H9 (cell line): ENCODE measurements around the gene TRIM7. TPM values are rescaled to one million over a fixed set of nuclear protein-coding genes. Genes with fewer than 3 reads are reported as not detected.
"Not testable (repeated sequence)": the region's sequence is repeated elsewhere in the genome, so short reads cannot be mapped to it uniquely, and the experiment has no call there.

Source experiments
- DNase-seq: peaks from one replicate; pipeline ENCODE4 v3.0.0-alpha.2; 2017
- H2AFZ ChIP-seq: one replicate; pipeline ENCODE4 v1.6.1; 2013; ENCODE audit warnings: mild to moderate bottlenecking, low read length, control low read depth, moderate library complexity
- H2AK5ac ChIP-seq: 2 replicates; pipeline ENCODE4 v1.6.1; 2013; ENCODE audit warnings: low read length, control low read depth, mixed read lengths; ENCODE audit not compliant: insufficient read length
- H2BK120ac ChIP-seq: one replicate; pipeline ENCODE4 v1.6.1; 2013; ENCODE audit warnings: low read depth, mild to moderate bottlenecking, low read length, control low read depth, inconsistent platforms; ENCODE audit not compliant: poor library complexity, severe bottlenecking
- H2BK12ac ChIP-seq: 2 replicates; pipeline ENCODE4 v1.6.1; 2013; ENCODE audit warnings: low read length, control low read depth, mixed read lengths, low read depth; ENCODE audit not compliant: insufficient read length
- H2BK15ac ChIP-seq: 2 replicates; pipeline ENCODE4 v1.6.1; 2013; ENCODE audit warnings: low read depth, low read length, control low read depth
- H2BK20ac ChIP-seq: one replicate; pipeline ENCODE4 v1.6.1; 2013; ENCODE audit warnings: low read depth, mild to moderate bottlenecking, low read length, control low read depth, inconsistent platforms; ENCODE audit not compliant: poor library complexity, severe bottlenecking
- H2BK5ac ChIP-seq: 2 replicates; pipeline ENCODE4 v1.6.1; 2013; ENCODE audit warnings: low read length, control low read depth, mixed read lengths; ENCODE audit not compliant: insufficient read length
- H3K14ac ChIP-seq: 2 replicates; pipeline ENCODE4 v1.6.1; 2013; ENCODE audit warnings: low read length, control low read depth; ENCODE audit not compliant: insufficient read depth
- H3K18ac ChIP-seq: 2 replicates; pipeline ENCODE4 v1.6.1; 2013; ENCODE audit warnings: low read depth, mild to moderate bottlenecking, mixed read lengths, low read length, control low read depth; ENCODE audit not compliant: insufficient read length
- H3K23ac ChIP-seq: 2 replicates; pipeline ENCODE4 v1.6.1; 2013; ENCODE audit warnings: low read length, control low read depth, mixed read lengths, low read depth; ENCODE audit not compliant: insufficient read length
- H3K23me2 ChIP-seq: 2 replicates; pipeline ENCODE4 v1.6.1; 2013; ENCODE audit warnings: low read depth, mild to moderate bottlenecking, mixed read lengths, low read length, control low read depth; ENCODE audit not compliant: insufficient read length, poor library complexity, severe bottlenecking
- H3K27ac ChIP-seq: 2 replicates; pipeline ENCODE4 v1.5.1; 2013; ENCODE audit warnings: low read length, control low read depth, mixed read lengths, low read depth; ENCODE audit not compliant: insufficient read length
- H3K27me3 ChIP-seq: 2 replicates; pipeline ENCODE4 v1.6.1; 2013; ENCODE audit warnings: low read length, control low read depth, inconsistent platforms; ENCODE audit not compliant: insufficient read depth
- H3K4ac ChIP-seq: 2 replicates; pipeline ENCODE4 v1.6.1; 2013; ENCODE audit warnings: low read depth, mild to moderate bottlenecking, control low read depth, inconsistent platforms, low read length, moderate library complexity
- H3K4me1 ChIP-seq: 2 replicates; pipeline ENCODE4 v1.6.1; 2013; ENCODE audit warnings: low read length, control low read depth, inconsistent platforms; ENCODE audit not compliant: insufficient read depth
- H3K4me2 ChIP-seq: 2 replicates; pipeline ENCODE4 v1.6.1; 2013; ENCODE audit warnings: low read length, control low read depth, mixed read lengths; ENCODE audit not compliant: insufficient read length, insufficient read depth
- H3K56ac ChIP-seq: 2 replicates; pipeline ENCODE4 v1.6.1; 2013; ENCODE audit warnings: low read depth, mild to moderate bottlenecking, mixed read lengths, low read length, control low read depth; ENCODE audit not compliant: insufficient read length
- H3K79me1 ChIP-seq: 2 replicates; pipeline ENCODE4 v1.6.1; 2013; ENCODE audit warnings: low read depth, mild to moderate bottlenecking, moderate library complexity, low read length, control low read depth, inconsistent platforms; ENCODE audit not compliant: insufficient read depth, poor library complexity, severe bottlenecking
- H3K79me2 ChIP-seq: 2 replicates; pipeline ENCODE4 v1.6.1; 2013; ENCODE audit warnings: low read length, control low read depth, inconsistent platforms; ENCODE audit not compliant: insufficient read depth
- H3K9ac ChIP-seq: 2 replicates; pipeline ENCODE4 v1.6.1; 2013; ENCODE audit warnings: low read length, control low read depth, mixed read lengths; ENCODE audit not compliant: insufficient read length; ENCODE audit errors: extremely low read depth
- H3K9me3 ChIP-seq: one replicate; pipeline ENCODE4 v1.6.1; 2013; ENCODE audit warnings: low read depth, low read length, inconsistent platforms; ENCODE audit not compliant: control insufficient read depth
- H3T11ph ChIP-seq: one replicate; pipeline ENCODE4 v1.6.1; 2013; ENCODE audit warnings: mild to moderate bottlenecking, low read length, control low read depth, inconsistent platforms
- H4K20me1 ChIP-seq: one replicate; pipeline ENCODE4 v1.6.1; 2013; ENCODE audit not compliant: control insufficient read depth, insufficient read length, insufficient read depth
- H4K5ac ChIP-seq: 2 replicates; pipeline ENCODE4 v1.6.1; 2013; ENCODE audit warnings: low read depth, mild to moderate bottlenecking, mixed read lengths, low read length, control low read depth; ENCODE audit not compliant: insufficient read length
- H4K8ac ChIP-seq: replicated peaks from 2 replicates; pipeline ENCODE4 v1.6.1; 2013; ENCODE audit warnings: low read length, control low read depth, mixed read lengths, low read depth; ENCODE audit not compliant: insufficient read length
- H4K91ac ChIP-seq: 2 replicates; pipeline ENCODE4 v1.6.1; 2013; ENCODE audit warnings: low read depth, mild to moderate bottlenecking, moderate library complexity, mixed read lengths, low read length, control low read depth; ENCODE audit not compliant: insufficient read length
- H3K27ac Mint-ChIP-seq, 3 experiments: 2 replicates in 2 of 3; 3 replicates in 1 of 3; pipeline ENCODE4 v1.8.0; 2020 to 2021; ENCODE audit warnings: mixed read lengths in 3 of 3, mild to moderate bottlenecking in 1 of 3, moderate library complexity in 1 of 3
- H3K27me3 Mint-ChIP-seq: 2 replicates; pipeline ENCODE4 v1.8.0; 2021; ENCODE audit warnings: low read depth, mild to moderate bottlenecking, moderate library complexity, mixed read lengths
- H3K36me3 Mint-ChIP-seq, 3 experiments: 2 replicates in 2 of 3; 3 replicates in 1 of 3; pipeline ENCODE4 v1.8.0; 2020 to 2021; ENCODE audit warnings: low read depth in 3 of 3, mixed read lengths in 3 of 3; ENCODE audit not compliant: insufficient read depth in 1 of 3
- H3K4me1 Mint-ChIP-seq, 2 experiments: 2 replicates each; pipeline ENCODE4 v1.8.0; 2020; ENCODE audit warnings: mixed read lengths in 2 of 2
- H3K4me3 Mint-ChIP-seq, 2 experiments: 2 replicates in 1 of 2; 3 replicates in 1 of 2; pipeline ENCODE4 v1.8.0; 2020 to 2021; ENCODE audit warnings: mild to moderate bottlenecking in 2 of 2, mixed read lengths in 2 of 2, moderate library complexity in 1 of 2
- H3K9me3 Mint-ChIP-seq, 2 experiments: 2 replicates in 1 of 2; 3 replicates in 1 of 2; pipeline ENCODE4 v1.8.0; 2020; ENCODE audit warnings: mild to moderate bottlenecking in 2 of 2, mixed read lengths in 2 of 2, moderate library complexity in 1 of 2
- CTCF ChIP-seq: fragments of 200-600 bp; sonication (generic); conservative IDR thresholded peaks from 3 replicates; pipeline ENCODE4 v1.8.0; 2021; ENCODE audit warnings: antibody characterized with exemption, mild to moderate bottlenecking
- WGBS: extraction: QIAGEN DNeasy Blood & Tissue Kit; methylation state at CpG from one replicate; pipeline ENCODE4 v1.1.7; 2013; ENCODE audit warnings: missing lambda C conversion rate, low lambda C conversion rate, mixed read lengths; ENCODE audit not compliant: insufficient read length; ENCODE audit errors: extremely low coverage; 5-methylcytosine and 5-hydroxymethylcytosine counted together
- total RNA-seq: library from RNA; stranded (reverse); gene quantifications from 2 replicates; pipeline ENCODE4 v1.2.1, GENCODE V29; 2021

Gene TRIM7
- total RNA-seq, 1 experiment from 2014 or later: not detected

DNA sequence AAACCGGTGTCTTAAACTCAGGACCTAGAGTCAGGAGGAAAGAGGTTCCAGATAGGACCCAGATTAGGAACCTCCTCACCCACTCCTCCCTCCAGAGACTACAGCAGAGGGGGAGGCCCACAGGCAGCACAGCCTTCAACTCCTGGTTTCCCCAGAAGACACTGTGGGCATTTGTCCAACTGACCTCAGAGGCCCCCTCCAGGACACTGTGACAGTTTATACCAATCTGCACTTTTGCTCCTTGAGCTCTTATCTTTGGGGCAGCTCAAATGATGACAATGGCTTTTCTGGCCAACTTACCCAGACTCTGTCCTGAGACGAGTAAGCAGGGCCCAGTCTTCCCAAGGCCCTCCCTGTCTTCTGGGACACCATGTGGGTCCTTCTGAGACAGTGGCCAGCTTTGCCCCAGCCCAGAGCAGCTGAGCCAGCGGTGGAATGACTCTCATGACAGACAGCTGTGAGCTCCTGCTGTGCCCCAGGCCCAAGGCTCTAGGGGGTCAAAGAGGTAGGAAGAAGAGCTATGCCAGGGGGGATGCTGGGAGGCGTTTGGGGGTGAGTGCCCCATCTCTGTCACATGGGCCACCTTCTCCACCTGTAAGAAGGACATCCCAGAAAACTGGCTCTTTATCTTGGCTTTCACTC lies 43.3 kb downstream of the TRIM7 start:
- no peak for TF ChIP-seq CTCF
- Mint-ChIP-seq H3K4me1 (peaks cover 19 to 28% of the 10 kb centered on the region in 2 experiments), H3K36me3 (no peaks in the 10 kb centered on the region; a peak in 1 of 7 replicates), H3K27ac (peak overlapping the region in 1 of 3 experiments; percentile 99; a peak in 2 of 7 replicates), H3K9me3 (no peaks in the 10 kb centered on the region; a peak in 4 of 5 replicates), H3K4me3 (peak overlapping the region; percentile 56 to 70; a peak in 3 of 5 replicates), H3K27me3 (peaks cover 42% of the 10 kb centered on the region)
- Histone ChIP-seq H3K27ac (no peak overlapping the region), H3K4ac (no peak overlapping the region; the same call in 1 of the 2 replicates), H2AFZ (no peak overlapping the region), H3K4me2 (no peak overlapping the region), H4K8ac (no peak overlapping the region), H4K91ac (no peak overlapping the region), H2AK5ac (no peak overlapping the region), H2BK12ac (peak overlapping the region; percentile 84), H3K18ac (peak overlapping the region; percentile 89), H3K56ac (no peak overlapping the region), H4K5ac (no peak overlapping the region), H3K4me1 (no peaks in the 10 kb centered on the region), H3T11ph (peak overlapping the region; percentile 10), H2BK5ac (no peak overlapping the region), H2BK20ac (no peak overlapping the region), H3K27me3 (no peaks in the 10 kb centered on the region), H3K23ac (no peak overlapping the region), H3K79me2 (no peaks in the 10 kb centered on the region), H3K9me3 (no peaks in the 10 kb centered on the region), H4K20me1 (no peaks in the 10 kb centered on the region), H3K23me2 (peaks cover 8% of the 10 kb centered on the region), H3K14ac (peak overlapping the region; percentile 45; the same call in 1 of the 2 replicates), H2BK15ac (no peak overlapping the region), H3K79me1 (no peaks in the 10 kb centered on the region), H3K9ac (no peak overlapping the region), H2BK120ac (no peak overlapping the region)
- WGBS: no CpG with 5 or more reads among the region's 4 CpGs
- DNase-seq: no peak

DNA sequence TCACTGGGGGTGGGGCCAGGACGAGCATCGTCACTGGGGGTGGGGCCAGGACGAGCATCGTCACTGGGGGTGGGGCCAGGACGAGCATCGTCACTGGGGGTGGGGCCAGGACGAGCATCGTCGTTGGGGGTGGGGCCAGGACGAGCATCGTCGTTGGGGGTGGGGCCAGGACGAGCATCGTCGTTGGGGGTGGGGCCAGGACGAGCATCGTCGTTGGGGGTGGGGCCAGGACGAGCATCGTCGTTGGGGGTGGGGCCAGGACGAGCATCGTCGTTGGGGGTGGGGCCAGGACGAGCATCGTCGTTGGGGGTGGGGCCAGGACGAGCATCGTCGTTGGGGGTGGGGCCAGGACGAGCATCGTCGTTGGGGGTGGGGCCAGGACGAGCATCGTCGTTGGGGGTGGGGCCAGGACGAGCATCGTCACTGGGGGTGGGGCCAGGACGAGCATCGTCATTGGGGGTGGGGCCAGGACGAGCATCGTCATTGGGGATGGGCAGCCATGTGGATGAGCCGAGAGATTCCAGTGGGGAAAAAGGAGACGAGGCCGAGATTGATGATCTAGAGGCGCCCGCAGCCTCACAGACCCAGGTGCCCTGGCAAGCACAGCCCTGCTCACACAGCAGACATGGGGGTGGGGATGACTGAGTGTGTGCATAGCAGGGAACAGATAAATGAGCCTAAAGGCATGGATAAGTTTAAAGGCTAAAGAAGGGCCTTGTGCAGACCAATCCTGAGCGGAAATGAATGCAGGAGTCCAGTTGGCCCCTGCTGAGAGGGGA lies 44.1 kb downstream of the TRIM7 start:
- not testable (repeated sequence) for H3K9me3 ChIP-seq, H2BK15ac ChIP-seq, H3K36me3 Mint-ChIP-seq, H2BK120ac ChIP-seq, H2BK20ac ChIP-seq, H2AFZ ChIP-seq, H4K20me1 ChIP-seq, H3K79me2 ChIP-seq, H3K4me1 ChIP-seq, H3K27ac ChIP-seq, H3K4me2 ChIP-seq, H3K9me3 Mint-ChIP-seq, H4K5ac ChIP-seq, H2AK5ac ChIP-seq, H3K23ac ChIP-seq, H4K91ac ChIP-seq, H3K23me2 ChIP-seq, H3K4ac ChIP-seq, H3K56ac ChIP-seq, H3K79me1 ChIP-seq, H3K9ac ChIP-seq, H4K8ac ChIP-seq, H3K27me3 ChIP-seq
- Mint-ChIP-seq H3K4me1 (peaks cover 19 to 28% of the 10 kb centered on the region in 2 experiments), H3K4me3 (peak overlapping the region; percentile 56 to 70; a peak in 4 of 5 replicates), H3K27ac (peak overlapping the region; percentile 44 to 99 (median 77); a peak in 3 of 7 replicates), H3K27me3 (peaks cover 39% of the 10 kb centered on the region)
- H3T11ph ChIP-seq: peak overlapping the region; percentile 10
- DNase-seq: peak; percentile 77
- WGBS: no CpG with 5 or more reads among the region's 48 CpGs
- peak overlapping the region; percentile 45; the same call in 1 of the 2 replicates for H3K14ac ChIP-seq
- peak overlapping the region; percentile 65 for H2BK5ac ChIP-seq
- peak overlapping the region; percentile 84 for H2BK12ac ChIP-seq
- H3K18ac ChIP-seq: peak overlapping the region; percentile 89
